Measurements from ENCODE around the gene THEMIS2.
"Not testable (repeated sequence)": the region's sequence is repeated elsewhere in the genome, so short reads cannot be mapped to it uniquely, and the experiment has no call there.

Gene THEMIS2

DNA sequence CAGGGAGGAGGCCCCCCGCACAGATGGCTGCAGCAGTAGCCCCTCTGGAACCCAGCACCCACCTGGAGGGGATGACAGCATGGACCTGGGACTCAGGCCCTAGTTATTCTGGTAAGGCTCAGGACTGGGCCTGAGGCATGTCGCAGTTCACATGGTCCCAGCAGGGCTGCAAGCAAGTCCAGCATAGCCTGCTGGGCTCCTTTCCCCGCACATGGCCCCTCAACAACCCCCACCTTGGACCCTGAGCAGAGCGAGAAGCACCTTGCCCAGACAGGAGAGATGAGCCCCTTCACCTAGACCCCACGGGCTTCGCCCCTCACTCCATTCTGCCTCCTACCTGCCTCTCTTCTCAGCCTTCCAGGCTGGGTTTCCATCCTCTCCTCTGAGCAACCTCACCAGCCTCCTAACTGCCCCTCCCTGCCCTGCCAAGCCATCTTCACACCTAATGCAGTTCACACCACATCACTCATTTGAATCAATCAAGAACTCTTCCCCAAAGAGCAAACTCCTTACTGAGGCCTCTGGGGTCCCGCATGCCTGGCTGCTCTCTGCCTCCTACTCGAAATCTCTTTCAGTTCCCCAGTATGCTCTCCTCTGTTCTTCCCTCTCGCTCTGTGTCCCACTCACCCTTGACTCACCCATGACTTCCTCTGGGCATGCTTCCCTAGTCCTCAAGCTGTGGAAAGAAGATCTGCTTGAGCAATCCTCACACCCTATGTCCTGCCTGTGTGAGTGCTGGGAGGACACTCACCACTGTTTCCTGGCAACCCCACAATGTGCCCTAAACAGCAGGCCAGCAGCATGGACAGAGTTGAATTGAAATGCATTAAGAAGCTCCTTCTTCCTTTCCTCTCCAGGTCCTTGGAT lies 9.4 kb upstream of the THEMIS2 start:
- DNase-seq (ENCODE audit: low read depth) = no peak

DNA sequence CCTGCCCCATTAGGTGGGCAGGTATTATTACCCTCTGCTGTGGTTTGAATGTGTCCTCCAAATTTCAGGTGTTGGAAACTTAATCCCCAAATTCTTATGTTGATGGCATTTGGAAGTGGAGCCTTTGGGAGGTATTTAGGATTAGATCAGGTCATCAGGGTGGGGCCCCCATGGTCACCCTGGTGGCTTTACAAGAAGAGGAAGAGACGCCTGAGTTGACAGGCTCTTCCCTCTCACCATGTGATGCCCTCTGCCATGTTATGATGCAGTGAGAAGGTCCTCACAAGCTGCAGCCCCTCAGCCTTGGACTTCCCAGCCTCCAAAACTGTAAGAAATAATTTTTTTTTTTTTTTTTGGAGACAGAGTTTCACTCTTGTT lies 8.8 kb upstream of the THEMIS2 start:
- DNase-seq (ENCODE audit: low read depth) = no peak

DNA sequence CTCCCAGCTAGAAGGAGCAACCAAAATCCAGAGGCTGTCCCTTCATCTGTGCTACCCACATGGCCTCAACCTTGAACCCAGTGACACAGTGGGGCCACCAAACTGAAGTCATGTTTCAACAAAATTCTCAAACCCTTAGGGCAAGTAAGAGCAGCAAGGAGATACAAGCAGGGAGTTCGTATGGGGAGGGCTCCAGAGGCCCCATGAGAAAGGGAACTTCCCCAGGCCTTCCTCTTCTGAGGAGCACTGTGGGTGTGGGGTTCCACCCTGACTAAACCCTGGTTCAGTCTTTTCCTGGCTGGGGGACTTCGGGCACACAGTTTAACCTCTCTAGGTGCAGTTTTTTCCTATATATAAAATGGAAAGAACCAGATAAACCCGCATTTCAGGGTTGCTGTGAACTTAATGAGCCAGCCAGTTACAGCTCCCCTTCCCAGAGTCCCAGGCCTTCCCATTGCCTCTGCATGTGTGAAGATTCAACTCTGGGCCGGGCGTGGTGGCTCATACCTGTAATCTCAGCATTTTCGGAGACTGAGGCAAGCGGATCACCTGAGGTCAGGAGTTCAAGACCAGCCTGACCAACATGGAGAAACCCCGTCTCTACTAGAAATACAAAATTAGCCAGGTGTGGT lies 8.0 kb upstream of the THEMIS2 start:
- no peak for DNase-seq (ENCODE audit: low read depth)

DNA sequence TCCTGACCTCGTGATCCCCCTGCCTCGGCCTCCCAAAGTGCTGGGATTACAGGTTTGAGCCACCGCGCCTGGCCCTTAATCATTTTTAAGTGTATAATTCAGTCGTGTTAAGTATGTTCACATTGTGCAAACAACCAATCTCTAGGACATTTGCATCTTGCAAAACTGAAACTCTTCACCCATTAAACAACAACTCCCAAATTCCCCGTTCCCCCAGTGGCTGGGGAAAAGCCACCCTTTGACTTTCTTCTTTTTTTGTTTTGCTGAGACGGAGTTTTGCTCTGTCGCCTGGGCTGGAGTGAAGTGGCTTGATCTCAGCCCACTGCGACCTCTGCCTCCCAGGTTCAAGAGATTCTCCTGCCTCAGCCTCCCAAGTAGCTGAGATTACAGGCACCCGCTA lies 6.5 kb upstream of the THEMIS2 start:
- DNase-seq (ENCODE audit: low read depth) = no peak

DNA sequence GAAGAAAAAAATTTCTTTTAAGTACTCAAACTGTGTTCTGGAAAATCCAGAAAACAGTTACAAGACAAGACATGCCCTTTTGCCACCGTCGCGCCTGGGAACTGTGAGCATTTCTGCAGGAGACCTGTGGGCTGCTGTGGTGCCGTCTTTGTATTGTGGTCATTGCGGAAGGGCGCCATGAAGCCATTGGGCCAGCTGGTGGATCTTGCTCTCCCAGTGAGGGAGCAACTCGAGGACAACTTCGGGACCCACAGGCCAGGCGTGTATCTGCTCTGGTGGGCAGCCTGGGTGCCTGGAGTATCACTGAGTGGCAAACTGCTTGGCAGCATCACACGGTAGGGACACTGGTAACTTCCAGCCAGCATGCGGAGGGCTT lies 3.8 kb upstream of the THEMIS2 start:
- no peak for DNase-seq (ENCODE audit: low read depth)

DNA sequence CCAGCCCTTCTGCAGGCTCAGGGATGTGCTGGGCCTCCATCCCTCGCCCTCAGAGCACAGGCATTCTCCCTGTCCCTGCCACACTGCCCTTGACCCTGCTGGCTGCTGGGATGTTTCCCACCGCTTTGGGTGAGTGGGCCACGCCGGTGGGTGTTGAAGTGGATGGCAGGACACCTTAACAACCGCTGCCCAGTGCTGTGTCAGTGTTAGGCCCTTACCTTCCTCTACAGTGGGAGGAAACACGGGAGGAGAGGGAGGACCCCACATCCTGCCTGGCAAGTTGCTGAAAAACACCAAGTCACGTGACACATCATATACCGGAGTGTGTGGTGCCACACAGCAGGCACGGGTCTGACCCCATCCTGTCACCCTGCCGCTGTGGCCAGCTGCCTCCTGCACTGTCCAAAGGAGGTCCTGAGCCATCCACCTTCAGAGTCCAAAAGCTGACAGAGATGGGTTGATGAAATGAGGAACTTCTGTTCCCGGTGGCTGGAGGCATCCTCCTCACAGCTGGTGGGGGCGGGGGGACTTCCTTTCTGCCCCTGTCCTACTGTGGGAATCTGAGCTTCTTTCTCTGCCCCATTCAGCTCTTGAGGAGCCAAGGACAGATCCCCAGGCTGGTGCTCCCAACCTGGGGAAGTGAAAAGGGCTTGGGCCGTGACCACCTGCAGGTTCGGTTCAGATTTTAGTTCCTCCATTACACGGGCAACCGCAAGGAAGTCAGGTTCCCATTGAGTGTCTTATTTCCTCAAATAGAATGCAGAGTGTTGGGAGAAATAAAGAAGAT lies 3.2 kb upstream of the THEMIS2 start:
- DNase-seq (ENCODE audit: low read depth) = peak; percentile 61

DNA sequence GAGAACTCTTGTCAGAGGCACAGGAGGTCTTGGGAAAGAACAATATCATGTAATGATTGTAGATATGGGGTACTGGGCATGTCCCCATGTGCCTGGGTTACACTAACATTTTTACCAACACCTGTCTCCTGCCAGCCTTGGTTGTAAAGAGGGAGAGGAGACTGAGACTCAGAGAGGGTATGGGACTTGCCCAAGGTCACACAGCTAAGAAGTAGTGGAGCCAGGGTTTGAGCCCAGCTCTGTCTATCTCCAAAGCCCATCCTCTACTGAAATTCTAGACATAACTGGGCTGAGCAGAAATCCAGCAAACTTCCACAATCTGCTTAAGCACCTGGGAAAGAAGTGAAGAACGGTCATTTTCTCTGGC lies 2.6 kb upstream of the THEMIS2 start:
- no peak for DNase-seq (ENCODE audit: low read depth)

DNA sequence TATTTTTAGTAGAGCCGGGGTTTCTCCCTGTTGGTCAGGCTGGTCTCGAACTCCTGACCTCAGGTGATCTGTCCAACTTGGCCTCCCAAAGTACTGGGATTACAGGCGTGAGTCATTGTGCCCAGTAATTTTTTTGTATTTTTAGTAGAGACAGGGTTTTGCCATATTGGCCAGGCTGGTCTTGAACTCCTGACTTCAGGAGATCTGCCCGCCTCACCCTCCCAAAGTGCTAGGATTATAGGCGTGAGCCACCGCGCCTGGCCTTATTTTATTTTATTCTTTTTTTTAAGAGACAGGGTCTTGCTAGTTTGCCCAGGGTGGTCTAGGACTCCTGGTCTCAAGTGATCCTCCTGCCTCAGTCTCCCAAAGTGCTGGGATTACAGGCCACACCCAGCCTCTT lies 1.3 kb upstream of the THEMIS2 start:
- not testable (repeated sequence) for DNase-seq (ENCODE audit: low read depth)

DNA sequence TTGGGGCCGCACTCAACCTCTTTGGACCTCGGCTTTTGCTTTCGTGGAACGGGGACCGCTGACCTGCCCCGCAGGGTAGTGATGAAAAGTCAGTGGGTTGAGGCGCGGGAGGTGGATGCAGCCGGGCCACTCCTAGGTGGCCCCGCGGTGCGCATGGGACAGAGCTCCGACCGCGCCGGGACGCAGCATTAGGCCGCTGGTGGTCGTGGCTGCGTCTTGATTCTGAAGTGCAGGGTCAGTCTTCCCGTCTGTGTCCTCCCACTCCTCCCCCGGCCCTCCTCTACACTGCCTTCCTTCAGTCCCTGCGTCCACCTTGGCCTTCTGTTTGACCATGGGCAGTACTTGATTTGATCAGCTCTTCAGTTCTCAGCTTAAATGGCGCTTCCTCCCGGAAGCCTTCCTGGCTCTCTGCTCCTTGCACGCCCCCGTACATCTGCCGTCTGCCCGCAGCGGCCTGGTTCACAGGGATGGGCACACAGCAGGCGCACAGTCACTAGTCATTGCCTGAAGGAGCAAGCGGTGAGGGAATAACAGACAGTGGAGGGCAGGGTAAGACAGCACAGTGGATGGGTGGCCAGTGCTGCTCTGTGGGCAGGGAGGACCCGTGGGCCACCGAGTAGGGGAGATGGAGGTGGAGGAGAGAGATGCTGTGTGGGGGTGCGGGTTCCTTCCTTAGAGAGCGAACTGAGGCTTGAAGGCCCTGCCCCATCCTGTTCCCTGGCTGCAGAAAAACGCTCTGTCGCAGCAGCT lies 633 bp downstream of the THEMIS2 start:
- DNase-seq (ENCODE audit: low read depth) = no peak

DNA sequence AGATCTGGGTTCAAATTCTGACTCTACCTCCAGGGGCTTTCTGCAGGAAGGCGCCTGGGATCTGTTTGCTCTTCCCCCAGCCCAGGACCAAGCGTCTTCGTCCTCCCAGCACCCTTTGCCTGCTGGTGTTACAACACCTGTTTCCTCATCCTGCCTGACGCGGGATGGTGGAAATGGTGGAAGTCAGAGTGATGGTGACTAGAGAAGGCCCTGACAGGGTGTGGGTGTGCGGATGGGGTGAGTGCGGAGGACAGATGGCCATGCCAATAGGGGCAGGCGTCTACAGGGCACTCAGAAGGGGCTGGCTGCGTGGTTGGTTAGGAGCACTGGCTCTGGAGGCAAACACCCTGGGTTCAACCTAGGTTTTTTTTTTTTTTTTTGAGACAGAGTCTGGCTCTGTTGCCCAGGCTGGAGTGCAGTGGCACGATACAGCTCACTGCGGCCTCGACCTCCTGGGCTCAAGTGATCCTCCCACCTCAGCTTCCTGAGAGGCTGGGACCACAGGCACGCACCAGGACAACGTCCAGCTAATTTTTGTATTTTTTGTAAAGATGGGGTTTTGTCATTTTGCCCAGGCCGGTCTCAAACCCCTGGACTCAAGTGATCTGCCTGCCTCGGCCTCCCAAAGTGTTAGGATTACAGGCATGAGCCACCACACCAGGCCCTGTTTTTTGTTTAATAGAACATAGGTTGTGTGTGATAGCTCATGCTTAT lies 1.5 kb downstream of the THEMIS2 start:
- no peak for DNase-seq (ENCODE audit: low read depth)

DNA sequence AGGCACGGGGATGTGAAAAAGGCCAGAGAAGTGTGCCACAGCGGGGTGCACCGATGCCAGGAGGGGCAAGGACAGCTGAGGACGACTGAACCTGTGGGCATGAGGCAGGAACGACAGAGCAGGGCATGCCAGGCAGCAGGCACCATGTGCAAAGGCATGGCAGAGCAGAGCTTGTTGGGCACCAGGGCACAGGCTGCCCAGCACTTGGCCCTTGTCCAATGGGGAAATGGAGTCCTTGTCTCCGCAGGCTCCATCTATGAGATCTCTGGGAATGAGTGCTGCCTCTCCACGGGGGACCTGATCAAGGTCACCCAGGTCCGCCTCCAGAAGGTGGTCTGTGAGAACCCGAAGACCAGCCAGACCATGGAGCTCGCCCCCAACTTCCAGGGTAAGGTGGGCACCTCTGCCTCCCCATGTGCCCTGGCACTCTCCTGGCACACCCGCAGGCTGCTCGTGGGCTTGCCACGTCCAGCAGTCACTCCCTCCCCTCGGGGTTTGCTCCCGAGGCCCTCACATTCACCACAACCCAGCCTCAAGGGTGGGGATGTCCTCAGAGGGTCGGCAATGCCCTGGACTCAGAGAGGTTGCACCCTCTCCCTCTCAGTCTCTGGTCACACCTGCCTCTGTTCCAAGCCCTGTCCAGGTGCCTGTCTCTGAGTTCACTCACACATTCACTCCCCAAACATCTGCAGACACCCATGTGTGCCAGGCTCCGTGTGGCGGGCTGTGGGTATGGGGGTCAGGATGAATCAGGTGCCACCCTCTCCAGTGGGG lies 4.2 kb downstream of the THEMIS2 start:
- DNase-seq (ENCODE audit: low read depth) = no peak

DNA sequence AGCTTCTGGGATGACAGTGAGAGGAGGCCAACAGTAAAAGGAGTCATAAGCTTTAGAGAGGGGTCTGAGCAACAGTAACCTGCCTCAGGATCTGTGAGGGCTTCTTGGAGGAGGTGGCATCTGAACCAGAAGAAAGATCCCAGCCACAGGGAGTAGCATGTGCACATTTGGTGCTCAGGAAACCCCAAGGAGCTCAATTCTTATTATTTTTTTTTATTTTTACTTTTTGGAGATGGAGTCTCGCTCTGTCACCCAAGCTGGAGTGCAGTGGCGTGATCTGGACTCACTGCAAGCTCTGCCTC lies 4.7 kb downstream of the THEMIS2 start:
- no peak for DNase-seq (ENCODE audit: low read depth)

DNA sequence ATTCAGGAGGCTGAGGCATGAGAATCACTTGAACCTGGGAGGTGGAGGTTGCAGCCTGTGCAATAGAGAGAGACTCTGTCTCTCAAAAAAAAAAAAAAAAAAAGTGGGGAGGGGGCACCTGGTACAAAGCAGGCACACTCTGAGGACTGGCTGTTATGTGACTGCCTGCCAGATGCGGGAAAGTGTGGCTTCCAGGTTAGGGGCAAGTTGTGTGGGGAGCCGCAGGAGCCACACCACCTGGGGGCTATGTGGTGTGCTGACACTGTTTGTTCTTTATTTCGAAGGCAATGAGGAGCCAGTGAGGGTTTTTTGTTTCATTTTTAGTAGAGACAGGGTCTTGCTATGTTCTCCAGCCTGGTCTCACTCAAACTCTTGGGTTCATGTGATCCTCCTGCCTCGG lies 5.7 kb downstream of the THEMIS2 start:
- DNase-seq (ENCODE audit: low read depth) = no peak

DNA sequence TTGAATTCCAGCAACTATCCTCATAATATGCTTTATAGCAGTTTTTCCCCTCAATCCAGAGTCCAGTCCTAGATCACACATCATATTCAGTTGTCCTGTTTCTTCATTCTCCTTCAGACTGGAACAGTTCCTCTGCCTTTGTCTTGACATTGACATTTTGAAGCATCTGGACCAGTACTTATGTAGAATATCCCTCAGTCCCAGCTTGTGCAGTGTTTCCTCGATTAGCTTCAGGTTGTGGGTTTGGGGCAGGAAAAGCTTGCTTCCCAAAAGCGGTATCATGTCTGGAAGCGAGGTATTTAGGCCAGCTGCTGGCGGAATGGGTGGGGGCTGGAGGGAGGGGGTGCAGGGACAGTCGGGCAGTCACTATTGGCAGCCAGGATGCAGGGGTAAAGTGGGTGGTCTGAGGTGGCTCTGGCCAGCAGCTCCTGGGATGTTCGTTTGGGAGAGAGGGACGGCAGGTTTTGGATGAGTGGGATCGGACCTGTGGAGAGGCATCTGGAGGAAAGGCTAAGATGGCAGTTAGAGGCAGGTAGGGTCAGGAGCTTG lies 6.5 kb downstream of the THEMIS2 start:
- DNase-seq (ENCODE audit: low read depth) = no peak

DNA sequence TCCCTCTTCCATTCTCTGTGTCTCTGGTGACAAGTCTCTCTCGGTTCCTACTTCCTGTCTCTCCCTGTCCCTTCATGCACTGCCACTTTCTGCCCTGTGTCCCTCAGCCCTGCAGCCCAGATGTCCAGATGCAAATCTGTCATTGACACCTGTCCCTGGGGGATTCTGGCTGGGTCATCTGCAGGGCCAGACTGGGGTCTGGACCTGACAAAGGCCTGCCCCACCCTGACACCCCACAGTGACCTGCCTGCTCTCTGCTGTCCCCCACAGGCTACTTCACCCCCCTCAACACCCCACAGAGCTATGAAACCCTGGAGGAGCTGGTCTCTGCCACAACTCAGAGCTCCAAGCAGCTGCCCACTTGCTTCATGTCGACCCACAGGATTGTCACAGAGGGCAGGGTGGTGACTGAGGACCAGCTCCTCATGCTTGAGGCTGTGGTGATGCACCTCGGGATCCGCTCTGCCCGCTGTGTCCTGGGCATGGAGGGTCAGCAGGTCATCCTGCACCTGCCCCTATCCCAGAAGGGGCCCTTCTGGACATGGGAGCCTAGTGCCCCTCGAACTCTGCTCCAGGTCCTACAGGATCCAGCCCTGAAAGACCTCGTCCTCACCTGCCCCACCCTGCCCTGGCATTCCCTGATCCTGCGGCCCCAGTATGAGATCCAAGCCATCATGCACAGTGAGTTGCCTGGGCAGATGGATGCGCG lies 7.2 kb downstream of the THEMIS2 start:
- DNase-seq (ENCODE audit: low read depth) = no peak

DNA sequence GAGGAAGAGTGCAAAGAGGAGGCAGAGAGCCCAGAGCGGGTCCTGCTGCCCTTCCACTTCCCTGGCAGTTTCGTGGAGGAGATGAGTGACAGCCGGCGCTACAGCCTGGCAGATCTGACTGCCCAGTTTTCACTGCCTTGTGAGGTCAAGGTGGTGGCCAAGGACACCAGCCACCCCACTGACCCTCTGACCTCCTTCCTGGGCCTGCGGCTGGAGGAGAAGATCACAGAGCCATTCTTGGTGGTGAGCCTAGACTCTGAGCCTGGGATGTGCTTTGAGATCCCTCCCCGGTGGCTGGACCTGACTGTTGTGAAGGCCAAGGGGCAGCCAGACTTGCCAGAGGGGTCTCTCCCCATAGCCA lies 10.2 kb downstream of the THEMIS2 start:
- no peak for DNase-seq (ENCODE audit: low read depth)

DNA sequence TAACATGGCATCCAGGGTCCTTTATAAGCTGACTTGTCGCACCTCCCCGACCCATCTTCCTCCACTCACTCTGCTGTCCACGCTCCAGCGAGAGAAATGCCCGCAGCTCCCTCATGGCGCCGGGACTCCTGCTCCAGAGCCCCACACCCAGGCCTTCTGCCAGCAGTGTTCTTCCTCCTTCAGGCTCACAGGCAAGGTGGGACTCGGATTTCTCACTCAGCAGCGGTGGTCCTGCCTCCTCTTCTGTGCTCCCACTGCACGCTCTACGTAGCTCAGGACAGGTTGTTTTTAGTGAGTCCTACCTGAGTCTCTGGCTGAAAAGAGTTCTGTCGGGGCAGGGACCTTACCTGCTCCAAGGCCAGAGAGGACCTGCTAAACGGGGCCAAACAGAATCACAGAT lies 11.2 kb downstream of the THEMIS2 start:
- no peak for DNase-seq (ENCODE audit: low read depth)

DNA sequence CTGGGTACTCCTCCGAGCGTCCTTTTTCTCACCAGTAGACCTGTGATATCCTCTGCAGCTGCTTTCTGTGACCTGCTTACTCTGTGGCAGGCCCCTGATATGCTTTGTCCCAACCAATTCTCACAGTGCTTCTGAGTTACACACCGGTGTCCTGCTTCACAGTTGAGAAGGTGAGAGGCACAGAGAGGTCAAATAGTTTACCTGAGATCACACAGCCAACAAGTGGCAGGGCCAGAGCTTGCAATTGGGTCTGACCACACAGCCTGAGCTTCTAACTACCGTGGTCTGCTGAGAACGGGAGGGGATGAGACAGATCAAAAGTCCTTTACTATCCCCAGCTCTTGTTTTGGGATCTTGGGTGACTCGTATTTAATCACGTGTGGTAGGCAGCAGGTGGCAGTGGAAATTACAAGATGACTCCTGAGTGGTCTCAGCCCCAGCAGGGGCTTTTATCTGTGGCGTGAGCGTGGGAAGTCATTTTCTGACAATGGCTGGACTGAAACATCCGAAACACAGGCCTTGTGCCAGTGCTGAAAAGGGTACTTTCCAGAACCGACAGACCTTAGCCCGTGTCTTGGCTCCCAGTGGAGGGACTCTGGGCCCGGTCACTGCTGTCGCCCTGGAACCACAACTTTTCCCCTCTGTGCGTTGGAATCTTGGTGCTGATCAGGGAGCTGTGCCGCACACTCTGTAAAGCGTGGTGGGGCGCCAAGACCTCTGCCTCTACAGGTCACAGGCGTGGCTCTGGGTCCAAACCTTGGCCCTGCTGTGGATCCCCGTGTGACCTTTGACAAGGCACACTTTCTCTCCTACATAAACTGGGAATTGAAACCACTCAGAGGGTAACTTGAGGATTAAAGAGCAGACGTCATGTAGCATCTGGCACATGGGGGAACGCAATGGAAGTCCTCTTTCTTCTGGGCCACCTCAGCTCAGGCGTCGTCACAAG lies 11.9 kb downstream of the THEMIS2 start:
- DNase-seq (ENCODE audit: low read depth) = no peak

DNA sequence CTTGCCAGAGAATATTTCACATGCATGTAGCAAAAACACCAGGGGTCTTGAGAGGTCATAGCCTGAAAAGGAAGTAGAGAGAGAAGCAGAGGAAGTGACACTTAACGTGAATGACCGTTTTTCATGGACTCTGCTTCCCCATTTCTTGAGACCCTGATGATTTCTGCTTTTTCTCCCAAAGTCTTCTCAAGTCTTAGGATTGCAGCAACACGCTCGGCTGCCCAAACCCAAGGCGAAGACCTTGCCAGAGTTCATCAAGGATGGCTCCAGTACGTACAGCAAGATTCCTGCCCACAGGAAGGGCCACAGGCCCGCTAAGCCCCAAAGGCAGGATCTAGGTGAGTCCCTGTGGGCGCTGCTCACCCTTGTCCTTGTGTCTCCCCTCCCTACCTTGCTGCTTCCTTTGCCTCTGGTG lies 12.8 kb downstream of the THEMIS2 start:
- DNase-seq (ENCODE audit: low read depth) = no peak

All from activated T-helper 1 cell treated with Interleukin-2 at 50 U/mL for 16 hours (primary cell).